HG03097 (cell line): ENCODE data around the gene C9orf43.
"Not testable (repeated sequence)": the region's sequence is repeated elsewhere in the genome, so short reads cannot be mapped to it uniquely, and the experiment has no call there.

Experiments used
- ATAC-seq: cut with Tn5 transposase; IDR thresholded peaks from one replicate; pipeline ENCODE4 v1.9.1; 2021; ENCODE audit not compliant: unreplicated experiment, low FRiP score

Gene C9orf43

GRCh38 chr9:113409481-113409880, 1.1 kb upstream of the C9orf43 start:
- ATAC-seq: no peak

- ATAC-seq: peak; percentile 4
These were observed 702 bp upstream of the C9orf43 start for GRCh38 chr9:113409883-113410206.

GRCh38 chr9:113416149-113416721, 5.7 kb downstream of the C9orf43 start:
- ATAC-seq: peak; percentile 54

GRCh38 chr9:113417370-113417769, 6.8 kb downstream of the C9orf43 start:
- ATAC-seq: no peak

- ATAC-seq: no peak
These were observed 11.2 kb downstream of the C9orf43 start for GRCh38 chr9:113421726-113422125.

GRCh38 chr9:113425072-113425471, 14.5 kb downstream of the C9orf43 start:
- ATAC-seq: no peak

GRCh38 chr9:113426701-113427100, 16.2 kb downstream of the C9orf43 start:
- ATAC-seq: no peak

- no peak for ATAC-seq
These were observed 17.1 kb downstream of the C9orf43 start for GRCh38 chr9:113427629-113428028.

- no peak for ATAC-seq
These were observed 17.6 kb downstream of the C9orf43 start for GRCh38 chr9:113428062-113428615.

- ATAC-seq: no peak
These were observed 20.6 kb downstream of the C9orf43 start for GRCh38 chr9:113431191-113431590.

- no peak for ATAC-seq
These were observed 26.4 kb downstream of the C9orf43 start for GRCh38 chr9:113436728-113437515.

GRCh38 chr9:113437716-113438115, 27.2 kb downstream of the C9orf43 start:
- not testable (repeated sequence) for ATAC-seq

- no peak for ATAC-seq
These were observed 34.2 kb downstream of the C9orf43 start for GRCh38 chr9:113444736-113445135.

- no peak for ATAC-seq
These were observed 35.8 kb downstream of the C9orf43 start for GRCh38 chr9:113446323-113446740.

- ATAC-seq: no peak
These were observed 38.8 kb downstream of the C9orf43 start for GRCh38 chr9:113449376-113449775.

GRCh38 chr9:113452113-113452605, 41.6 kb downstream of the C9orf43 start:
- no peak for ATAC-seq

- no peak for ATAC-seq
These were observed 44.6 kb downstream of the C9orf43 start for GRCh38 chr9:113454914-113455761.

- ATAC-seq: no peak
These were observed 45.7 kb downstream of the C9orf43 start for GRCh38 chr9:113456235-113456634.

- no peak for ATAC-seq
These were observed 50.7 kb downstream of the C9orf43 start for GRCh38 chr9:113461285-113461684.

- no peak for ATAC-seq
These were observed 51.4 kb downstream of the C9orf43 start for GRCh38 chr9:113461943-113462342.

- ATAC-seq: no peak
These were observed 52.3 kb downstream of the C9orf43 start for GRCh38 chr9:113462781-113463286.
